ENCODE results near the gene ATP6V0E1.

- TF ChIP-seq, protein P1, sequence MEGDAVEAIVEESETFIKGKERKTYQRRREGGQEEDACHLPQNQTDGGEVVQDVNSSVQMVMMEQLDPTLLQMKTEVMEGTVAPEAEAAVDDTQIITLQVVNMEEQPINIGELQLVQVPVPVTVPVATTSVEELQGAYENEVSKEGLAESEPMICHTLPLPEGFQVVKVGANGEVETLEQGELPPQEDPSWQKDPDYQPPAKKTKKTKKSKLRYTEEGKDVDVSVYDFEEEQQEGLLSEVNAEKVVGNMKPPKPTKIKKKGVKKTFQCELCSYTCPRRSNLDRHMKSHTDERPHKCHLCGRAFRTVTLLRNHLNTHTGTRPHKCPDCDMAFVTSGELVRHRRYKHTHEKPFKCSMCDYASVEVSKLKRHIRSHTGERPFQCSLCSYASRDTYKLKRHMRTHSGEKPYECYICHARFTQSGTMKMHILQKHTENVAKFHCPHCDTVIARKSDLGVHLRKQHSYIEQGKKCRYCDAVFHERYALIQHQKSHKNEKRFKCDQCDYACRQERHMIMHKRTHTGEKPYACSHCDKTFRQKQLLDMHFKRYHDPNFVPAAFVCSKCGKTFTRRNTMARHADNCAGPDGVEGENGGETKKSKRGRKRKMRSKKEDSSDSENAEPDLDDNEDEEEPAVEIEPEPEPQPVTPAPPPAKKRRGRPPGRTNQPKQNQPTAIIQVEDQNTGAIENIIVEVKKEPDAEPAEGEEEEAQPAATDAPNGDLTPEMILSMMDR (conservative IDR thresholded peaks at IDR 0.05; ENCODE audit: low read depth in 2 of 2) = no peak
- TF ChIP-seq JUNB (IDR thresholded peaks at IDR 0.05; ENCODE audit: unreplicated experiment) (no peak), EZH2 (IDR thresholded peaks at IDR 0.05; ENCODE audit: low read depth, unreplicated experiment) (no peak), POLR2AphosphoS5 (IDR thresholded peaks at IDR 0.05; ENCODE audit: low read depth) (no peak), ZNF114 (CRISPR knock-in tag; IDR thresholded peaks at IDR 0.05) (no peak), ZNF331 (CRISPR knock-in tag; IDR thresholded peaks at IDR 0.05; ENCODE audit: low read depth) (no peak), CREB1 (CRISPR knock-in tag; IDR thresholded peaks at IDR 0.05; ENCODE audit: low read depth) (no peak)
- TF ChIP-seq, protein P2, sequence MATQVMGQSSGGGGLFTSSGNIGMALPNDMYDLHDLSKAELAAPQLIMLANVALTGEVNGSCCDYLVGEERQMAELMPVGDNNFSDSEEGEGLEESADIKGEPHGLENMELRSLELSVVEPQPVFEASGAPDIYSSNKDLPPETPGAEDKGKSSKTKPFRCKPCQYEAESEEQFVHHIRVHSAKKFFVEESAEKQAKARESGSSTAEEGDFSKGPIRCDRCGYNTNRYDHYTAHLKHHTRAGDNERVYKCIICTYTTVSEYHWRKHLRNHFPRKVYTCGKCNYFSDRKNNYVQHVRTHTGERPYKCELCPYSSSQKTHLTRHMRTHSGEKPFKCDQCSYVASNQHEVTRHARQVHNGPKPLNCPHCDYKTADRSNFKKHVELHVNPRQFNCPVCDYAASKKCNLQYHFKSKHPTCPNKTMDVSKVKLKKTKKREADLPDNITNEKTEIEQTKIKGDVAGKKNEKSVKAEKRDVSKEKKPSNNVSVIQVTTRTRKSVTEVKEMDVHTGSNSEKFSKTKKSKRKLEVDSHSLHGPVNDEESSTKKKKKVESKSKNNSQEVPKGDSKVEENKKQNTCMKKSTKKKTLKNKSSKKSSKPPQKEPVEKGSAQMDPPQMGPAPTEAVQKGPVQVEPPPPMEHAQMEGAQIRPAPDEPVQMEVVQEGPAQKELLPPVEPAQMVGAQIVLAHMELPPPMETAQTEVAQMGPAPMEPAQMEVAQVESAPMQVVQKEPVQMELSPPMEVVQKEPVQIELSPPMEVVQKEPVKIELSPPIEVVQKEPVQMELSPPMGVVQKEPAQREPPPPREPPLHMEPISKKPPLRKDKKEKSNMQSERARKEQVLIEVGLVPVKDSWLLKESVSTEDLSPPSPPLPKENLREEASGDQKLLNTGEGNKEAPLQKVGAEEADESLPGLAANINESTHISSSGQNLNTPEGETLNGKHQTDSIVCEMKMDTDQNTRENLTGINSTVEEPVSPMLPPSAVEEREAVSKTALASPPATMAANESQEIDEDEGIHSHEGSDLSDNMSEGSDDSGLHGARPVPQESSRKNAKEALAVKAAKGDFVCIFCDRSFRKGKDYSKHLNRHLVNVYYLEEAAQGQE (IDR thresholded peaks at IDR 0.05; ENCODE audit: unreplicated experiment) = no peak
Measured at GRCh38 chr5:172973931-172974330, 9.6 kb upstream of the ATP6V0E1 start.

All from GM23338 (cell line).